HG03097 (cell line): Measurements from ENCODE around the gene KRTAP4-11.
"Not testable (repeated sequence)": the region's sequence is repeated elsewhere in the genome, so short reads cannot be mapped to it uniquely, and the experiment has no call there.

Experiments
- ATAC-seq: cut with Tn5 transposase; IDR thresholded peaks from one replicate; pipeline ENCODE4 v1.9.1; 2021; ENCODE audit not compliant: unreplicated experiment, low FRiP score

Gene KRTAP4-11

DNA sequence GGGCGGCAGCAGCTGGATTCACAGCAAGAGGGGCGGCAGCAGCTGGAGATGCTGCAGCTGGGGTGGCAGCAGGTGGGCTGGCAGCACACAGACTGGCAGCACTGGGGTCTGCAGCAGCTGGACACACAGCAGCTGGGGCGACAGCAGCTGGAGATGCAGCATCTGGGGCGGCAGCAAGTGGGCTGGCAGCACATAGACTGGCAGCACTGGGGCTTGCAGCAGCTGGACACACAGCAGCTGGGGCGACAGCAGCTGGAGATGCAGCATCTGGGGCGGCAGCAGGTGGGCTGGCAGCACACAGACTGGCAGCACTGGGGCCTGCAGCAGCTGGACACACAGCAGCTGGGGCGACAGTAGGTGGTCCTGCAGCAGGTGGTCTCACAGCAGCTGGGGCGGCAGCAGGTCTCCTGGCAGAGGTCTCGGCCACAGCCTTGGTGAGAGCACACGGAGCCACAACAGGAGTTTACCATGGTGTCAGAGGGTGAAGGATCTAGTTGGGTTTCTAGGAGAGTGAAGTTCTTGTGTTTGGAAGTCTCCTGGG is at the start of gene KRTAP4-11:
KRTAP4-11 (minus strand) TSS at position 528 of the 541 bp plus-strand sequence; CDS start at position 470, 58 bp downstream.
- not testable (repeated sequence) for ATAC-seq

DNA sequence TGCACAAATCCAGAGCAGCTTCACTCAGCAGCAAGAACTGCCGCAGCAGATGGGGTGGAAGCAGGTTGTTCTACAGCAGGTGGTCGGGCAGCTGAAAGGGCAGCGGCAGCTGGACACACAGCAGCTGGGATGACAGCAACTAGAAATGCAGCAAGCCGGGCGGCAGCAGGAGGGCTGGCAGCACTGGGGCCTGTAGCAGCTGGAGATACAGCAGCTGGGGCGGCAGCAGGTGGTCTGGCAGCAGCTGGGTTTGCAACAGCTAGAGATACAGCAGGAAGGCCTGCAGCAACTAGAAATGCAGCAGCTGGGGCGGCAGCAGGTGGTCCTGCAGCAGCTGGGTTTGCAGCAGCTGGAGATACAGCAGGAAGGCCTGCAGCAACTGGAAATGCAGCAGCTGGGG is 49.4 kb upstream of the KRTAP4-11 start:
- ATAC-seq = no peak

DNA sequence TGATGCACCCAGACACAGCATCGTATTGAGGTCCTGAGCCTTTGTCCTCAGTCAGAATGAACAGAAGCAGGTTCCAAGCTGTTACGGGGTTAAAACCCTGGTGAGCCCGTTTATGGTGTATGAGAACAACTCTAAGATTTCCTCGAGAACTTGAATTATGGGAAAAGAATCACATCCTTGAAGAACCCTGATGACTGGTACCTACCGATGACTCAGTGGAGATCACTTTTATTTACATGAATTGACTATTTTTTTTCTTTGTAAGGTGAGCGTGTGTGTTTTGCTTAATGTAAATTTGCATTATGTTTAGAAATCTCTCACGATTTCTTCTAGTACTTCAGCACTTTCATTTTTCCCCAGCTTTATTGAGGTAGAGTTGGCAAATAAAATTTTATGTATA is 45.7 kb upstream of the KRTAP4-11 start:
- ATAC-seq = no peak

DNA sequence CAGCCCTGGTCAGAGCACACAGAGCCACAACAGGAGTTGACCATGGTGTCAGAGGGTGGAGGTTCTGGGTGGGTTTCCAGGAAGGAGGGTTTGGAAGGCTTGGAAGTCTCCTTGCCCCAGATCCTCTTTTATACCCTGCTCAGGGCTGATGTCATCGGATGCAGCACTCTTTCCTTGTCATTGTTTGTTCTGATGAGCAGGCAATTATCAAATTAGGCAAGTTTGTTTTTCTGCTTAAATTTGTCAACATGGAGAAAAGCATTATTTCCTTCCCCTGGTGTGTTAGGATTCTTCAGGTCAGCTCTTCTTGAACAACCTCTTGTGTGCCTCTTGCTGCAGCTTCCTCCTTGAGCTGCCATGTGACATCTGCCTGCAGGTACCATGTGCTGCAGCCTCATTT is 42.5 kb upstream of the KRTAP4-11 start, which contains the start of gene KRTAP4-4:
KRTAP4-4 (minus strand) TSS at position 101 of the 400 bp plus-strand sequence; CDS start at position 44, 57 bp downstream.
- ATAC-seq = no peak

DNA sequence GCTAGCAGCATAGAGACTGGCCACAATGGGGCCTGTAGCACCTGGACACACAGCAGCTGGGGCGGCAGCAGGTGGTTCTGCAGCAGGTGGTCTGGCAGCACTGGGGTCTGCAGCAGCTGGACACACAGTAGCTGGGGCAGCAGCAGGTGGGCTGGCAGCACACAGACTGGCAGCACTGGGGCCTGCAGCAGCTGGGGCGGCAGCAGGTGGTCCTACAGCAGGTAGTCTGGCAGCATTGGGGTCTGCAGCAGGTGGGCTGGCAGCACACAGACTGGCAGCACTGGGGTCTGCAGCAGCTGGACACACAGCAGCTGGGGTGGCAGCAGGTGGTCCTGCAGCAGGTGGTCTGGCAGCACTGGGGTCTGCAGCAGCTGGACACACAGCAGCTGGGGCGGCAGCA is 42.0 kb upstream of the KRTAP4-11 start:
- ATAC-seq = not testable (repeated sequence)

DNA sequence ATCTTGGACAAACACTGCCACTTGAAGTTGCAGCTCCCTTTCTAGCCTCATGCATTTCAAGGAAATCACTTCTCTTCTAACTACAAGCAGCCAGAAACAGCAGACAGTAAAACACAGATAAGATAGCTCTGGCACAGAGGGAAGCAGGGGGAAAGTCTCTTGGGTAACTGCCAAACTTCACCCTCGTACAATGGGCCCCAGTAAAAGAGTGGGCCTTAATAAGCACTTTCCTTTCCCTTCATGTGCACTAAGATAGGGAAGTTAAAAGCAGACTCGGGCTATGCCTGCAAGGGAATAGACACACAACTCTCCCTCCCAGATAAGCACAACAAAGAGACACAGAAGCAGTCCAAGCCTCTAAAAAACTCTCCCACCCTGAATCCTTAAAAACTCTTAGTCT is 35.7 kb upstream of the KRTAP4-11 start:
- ATAC-seq = no peak

DNA sequence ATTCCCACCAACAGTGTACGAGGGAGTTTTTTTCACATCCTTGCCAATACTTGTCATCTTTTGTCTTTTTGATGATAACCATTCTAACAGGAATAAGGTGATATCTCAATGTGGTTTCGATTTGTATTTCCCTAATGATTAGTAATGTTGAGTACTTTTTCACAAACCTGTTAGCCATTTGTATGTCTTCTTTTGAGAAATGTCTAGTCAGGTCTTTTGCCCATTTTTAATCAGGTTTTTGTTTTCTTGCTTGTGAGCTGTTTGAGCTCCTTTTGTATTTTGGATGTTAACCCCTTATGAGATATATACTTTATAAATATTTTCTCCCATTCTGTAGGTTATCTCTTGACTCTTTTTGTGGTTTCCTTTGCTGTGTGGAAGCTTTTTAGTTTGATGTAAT is 33.4 kb upstream of the KRTAP4-11 start:
- ATAC-seq = no peak

DNA sequence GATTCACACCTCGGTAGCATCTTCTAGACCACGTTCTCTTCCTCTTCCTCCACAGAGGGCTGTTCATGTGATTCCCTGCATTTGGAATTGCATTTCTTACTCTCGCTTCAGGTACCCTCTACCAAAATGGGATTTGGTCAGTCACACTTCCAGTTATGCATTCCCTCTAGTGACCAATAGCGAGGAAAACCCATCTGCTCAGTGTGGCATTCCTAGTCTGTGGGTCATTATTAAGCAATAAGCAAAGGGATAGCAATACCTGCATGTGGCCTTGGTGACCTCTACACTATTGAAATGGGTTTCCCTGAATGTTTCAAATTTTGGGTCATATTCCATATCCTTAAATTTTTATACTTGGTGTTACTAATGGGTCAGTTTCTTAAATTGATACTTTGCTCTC is 31.9 kb upstream of the KRTAP4-11 start:
- ATAC-seq = no peak

DNA sequence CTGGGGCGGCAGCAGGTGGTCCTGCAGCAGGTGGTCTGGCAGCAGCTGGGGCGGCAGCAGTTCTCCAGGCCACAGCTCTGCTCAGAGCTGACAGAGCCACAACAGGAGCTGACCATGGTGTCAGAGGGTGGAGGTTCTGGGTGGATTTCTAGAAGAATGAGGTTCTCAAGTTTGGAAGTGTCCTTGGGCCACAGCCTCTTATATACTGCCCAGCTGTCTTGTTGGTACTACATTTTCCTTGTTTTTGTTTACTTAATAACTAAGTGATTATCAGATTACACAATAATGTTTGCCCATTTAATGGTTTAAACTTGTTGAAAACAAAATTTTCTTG is 31.4 kb upstream of the KRTAP4-11 start, which contains the start of gene KRTAP4-5:
KRTAP4-5 (minus strand) TSS at position 174 of the 334 bp plus-strand sequence; CDS start at position 116, 58 bp downstream.
- no peak for ATAC-seq

DNA sequence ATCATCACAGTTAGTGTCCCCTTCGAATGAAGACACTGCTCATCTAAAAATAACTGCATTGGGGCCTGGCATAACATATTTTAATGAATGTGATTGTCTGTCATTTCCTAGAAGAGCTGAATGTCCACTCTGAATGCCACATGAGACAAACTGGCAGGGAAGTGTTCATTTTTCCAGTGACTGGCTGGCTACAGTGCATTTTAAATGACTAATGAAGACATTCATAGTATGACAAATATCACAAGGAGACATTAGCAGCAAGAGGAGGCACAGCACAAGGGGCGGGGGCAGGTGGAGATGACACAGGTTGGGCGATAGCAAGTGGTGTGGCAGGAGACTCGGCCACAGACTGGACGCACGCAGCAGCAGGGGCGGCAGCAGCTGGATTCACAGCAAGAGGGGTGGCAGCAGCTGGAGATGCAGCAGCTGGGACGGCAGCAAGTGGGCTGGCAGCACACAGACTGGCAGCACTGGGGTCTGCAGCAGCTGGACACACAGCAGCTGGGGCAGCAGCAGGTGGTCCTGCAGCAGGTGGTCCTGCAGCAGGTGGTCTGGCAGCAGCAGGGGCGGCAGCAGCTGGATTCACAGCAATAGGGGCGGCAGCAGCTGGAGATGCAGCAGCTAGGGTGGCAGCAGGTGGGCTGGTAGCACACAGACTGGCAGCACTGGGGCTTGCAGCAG is 30.9 kb upstream of the KRTAP4-11 start:
- ATAC-seq = not testable (repeated sequence)

DNA sequence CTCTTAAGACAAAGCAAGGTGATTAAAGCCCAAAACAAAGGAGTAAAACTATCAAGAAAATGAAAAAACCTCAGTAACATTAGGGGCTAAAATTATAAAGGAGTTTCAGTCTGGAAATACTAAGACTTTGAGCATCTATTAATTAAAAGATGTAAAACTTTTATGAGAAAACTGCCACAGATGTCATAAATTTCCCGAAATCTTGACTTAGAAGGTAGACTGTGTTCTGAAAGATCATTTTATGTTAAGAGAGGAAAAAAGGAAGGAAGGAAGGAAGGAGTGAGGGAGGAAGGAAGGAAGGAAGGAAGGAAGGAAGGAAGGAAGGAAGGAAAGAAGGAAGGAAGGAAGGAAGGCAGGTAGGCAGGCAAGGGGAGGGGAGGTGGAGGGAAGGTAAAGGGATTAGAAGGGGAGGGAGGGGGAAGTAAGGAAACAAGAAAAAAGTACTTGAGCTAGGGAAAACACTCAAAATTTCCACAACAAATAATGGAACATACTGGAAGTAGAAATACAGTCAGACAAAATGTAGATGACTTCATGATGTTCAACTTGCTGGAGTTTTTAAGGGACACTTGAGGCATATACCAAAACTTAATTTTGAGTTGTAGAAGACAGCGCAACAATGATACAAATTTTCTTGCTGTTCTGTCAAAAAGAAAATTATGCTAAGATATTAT is 29.5 kb upstream of the KRTAP4-11 start:
- ATAC-seq = no peak

DNA sequence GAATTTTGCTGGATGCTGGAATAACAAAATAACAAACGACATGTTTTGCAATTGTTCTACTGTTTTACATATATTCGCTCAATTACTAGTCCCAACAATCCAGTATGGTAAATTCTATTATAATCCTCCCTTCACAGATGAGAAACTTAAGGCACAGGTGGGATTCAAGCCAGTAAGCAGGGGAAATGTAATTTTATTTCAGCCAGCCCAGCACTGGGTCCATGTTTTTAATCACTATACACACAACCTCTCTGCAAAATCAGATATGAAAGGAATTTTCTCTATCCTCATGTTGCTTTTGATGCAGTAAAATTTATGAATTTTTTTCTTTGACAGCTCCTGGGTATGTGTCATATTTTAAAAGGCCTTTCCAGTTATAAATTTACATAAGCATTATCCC is 27.1 kb upstream of the KRTAP4-11 start:
- ATAC-seq = no peak

DNA sequence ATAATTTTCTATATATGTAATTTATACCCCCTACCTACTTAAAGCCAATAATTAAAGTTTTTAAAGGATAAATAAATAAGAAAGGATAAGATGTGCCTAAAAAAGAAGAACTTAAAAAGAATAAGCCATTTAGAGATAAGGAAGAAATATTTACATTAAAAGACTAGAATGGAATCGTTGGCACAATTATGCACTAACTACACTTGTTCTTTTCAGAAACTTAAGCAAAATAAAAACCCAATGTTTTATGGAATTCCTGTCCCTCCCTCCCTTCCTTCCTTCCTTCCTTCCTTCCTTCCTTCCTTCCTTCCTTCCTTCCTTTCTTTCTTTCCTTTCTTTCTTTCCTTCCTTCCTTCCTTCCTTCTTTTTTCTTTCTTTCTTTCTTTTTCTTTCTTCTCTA is 26.7 kb upstream of the KRTAP4-11 start:
- no peak for ATAC-seq

DNA sequence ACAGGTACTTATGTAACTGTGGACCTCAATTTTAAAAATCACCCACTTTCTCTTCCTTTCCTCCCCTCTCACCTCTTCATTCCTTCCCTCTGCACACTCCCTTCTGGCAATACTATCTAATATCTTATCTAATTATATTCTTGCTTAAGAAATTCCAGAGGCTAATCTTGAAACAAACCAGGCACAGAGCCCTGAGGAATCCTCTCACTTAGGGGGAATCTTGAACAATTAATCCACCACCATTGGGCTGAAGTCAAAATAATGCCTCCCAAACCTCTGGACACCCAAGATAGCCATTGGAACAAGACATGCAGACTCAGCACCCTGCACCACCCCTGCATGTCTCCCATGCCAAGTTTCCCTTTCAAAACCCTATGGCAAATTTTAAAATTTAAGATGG is 23.2 kb upstream of the KRTAP4-11 start:
- no peak for ATAC-seq

DNA sequence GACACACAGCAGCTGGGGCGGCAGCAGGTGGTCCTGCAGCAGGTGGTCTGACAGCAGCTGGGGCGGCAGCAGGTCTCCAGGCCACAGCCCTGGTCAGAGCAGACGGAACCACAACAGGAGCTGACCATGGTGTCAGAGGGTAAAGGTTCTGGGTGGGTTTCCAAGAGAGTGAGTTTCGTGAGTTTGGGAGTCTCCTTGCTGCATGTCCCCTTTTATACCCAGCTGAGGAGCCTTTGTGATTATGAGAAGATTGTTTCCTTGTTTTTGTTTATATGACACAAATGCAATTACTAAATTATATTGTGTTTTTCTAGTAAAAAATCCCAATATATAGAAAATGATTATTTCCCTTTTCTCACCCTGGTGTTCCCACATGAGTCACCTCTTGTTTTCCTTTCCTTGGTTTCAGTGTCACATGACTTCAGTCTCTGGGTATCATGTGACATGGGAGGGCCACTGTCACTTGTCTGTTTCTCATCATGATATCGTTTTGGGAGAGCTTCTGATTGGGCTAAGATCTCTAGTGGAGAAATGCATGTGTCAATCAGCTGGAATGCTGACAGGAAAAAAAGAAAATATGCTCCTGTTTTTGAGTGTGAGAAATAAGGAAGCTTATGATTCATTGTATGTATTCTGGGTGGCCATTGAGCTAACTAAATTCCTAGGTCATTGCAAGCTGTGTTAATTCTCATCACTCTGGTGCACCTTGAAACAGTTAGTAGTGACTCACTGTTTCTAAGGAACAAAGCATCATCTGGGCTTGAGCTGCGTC is 22.4 kb upstream of the KRTAP4-11 start, which contains the start of gene KRTAP4-6:
KRTAP4-6 (minus strand) TSS at position 185 of the 772 bp plus-strand sequence; CDS start at position 128, 57 bp downstream.
- ATAC-seq = no peak

DNA sequence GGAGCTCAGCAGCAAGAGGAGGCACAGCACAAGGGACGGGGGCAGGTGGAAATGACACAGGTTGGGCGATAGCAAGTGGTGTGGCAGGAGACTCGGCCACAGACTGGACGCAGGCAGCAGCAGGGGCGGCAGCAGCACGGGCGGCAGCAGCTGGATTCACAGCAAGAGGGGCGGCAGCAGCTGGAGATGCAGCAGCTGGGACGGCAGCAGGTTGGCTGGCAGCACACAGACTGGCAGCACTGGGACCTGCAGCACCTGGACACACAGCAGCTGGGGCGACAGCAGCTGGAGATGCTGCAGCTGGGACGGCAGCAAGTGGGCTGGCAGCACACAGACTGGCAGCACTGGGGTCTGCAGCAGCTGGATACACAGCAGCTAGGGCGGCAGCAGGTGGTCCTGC is 21.7 kb upstream of the KRTAP4-11 start:
- not testable (repeated sequence) for ATAC-seq

DNA sequence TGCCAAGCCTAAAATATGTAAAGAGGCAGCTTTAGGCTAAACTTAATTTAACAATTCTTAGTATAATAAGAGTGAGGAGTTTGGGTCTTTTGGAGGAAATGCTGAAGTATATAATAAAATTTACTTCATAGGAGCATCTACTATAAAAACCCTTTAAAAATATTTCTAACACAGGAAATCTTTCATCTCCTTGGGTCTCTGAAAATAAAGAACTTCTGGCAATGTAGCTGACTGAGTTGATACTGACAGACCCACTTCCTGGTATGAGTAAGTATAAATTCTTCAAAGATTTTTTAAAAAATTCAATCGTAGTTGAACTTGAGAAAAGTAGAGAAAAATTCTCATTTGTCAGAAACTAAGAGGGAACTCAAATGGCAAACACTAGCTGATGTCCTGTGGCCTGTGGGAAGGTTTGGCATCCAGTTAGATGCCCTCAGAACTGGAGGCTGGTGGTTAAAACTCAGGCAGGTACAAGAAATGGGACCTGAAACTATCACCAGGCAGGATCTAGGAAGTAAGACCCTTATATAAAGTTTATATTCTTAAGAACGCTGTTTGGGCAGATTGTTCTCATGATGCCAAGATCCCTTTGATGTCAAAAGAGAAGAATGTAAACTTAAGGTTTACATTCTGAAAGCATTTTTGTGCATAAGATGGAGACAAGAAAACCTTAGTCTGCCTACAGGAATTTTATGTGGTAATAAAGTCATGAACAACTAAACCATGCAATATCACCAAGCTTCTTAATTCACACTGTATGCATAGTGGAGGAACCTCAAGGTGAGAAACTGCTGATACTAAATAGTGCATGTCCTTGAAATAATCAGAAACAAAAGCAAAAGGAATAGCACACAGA is 15.9 kb upstream of the KRTAP4-11 start:
- ATAC-seq = no peak

DNA sequence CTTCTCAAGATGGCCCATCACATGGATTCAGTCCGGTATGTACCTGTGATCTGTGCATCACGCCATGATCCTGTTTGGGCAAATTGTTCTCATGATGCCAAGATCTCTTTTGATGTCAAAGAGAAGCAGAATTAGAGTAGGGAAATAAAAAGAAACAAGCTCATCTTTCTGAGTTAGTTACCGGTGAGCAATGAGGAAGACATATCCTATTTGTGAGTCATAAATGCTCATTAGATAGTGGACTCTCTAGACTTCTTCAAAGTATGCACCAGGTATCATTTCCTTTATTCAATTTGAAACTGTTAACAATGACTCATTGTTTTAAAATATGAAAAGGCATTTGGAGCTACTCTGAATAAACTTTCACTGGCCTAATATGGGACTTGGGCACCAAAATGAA is 13.8 kb upstream of the KRTAP4-11 start:
- ATAC-seq = no peak

DNA sequence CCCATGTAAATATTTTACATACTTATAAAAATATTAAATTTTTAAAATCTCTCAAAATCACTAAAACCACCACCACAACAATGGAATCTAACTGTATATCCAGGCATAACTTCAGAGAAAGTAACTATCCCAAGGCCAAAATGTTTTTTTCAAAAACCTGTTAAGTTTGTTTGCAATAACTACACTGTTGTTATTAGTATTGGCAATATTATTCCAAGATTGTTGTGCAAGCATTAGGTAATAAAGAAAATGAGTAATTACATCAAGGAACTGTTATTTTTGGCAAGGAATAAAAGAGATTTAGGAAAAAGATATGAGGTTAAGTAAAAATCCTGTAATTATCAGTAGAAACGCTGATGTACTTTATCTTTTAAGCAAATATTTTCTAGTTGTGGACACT is 9.2 kb upstream of the KRTAP4-11 start:
- no peak for ATAC-seq

DNA sequence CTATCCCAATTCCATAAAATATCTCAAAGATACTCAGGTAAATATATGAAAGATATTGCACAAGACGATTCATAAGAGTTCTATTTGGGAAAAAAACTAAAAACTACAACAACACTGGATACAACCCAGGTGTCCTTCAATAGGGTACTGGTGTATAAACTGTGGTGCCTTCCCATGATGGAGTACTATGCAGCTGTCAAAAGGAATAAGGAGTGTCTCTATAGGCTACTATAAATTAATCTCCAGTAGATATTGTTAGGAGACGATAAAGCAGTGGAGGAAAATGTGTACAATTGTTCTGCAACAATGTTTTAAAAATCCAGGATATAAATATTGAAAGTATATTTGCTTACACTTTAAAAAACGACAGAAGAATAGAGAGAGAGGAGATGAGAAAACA is 8.2 kb upstream of the KRTAP4-11 start:
- no peak for ATAC-seq
